ENCODE measurements around the gene CAMTA1.

DNA sequence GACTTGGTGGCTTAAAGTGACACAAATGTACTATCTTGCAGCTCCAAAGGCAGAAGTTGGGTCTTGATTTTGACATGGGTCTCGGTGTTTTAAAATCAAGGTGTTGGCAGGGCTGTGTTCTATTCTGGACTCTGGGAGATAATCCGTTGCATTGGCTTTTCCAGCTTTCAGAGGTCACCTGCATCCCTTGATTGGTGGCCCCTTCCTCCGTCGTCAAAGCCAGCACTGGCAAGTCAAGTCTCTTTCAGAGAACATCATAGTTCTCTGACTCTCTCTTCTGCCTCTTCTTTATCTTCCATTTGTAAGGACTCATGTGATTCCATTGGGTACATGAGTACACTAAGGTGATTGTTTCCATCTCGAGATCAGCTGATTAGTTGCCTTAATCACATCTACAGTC lies 172.1 kb downstream of the CAMTA1 start:
- TF ChIP-seq EZH2phosphoT487 (IDR thresholded peaks at IDR 0.05; ENCODE audit: low read length): no peak
- TF ChIP-seq, protein P1, sequence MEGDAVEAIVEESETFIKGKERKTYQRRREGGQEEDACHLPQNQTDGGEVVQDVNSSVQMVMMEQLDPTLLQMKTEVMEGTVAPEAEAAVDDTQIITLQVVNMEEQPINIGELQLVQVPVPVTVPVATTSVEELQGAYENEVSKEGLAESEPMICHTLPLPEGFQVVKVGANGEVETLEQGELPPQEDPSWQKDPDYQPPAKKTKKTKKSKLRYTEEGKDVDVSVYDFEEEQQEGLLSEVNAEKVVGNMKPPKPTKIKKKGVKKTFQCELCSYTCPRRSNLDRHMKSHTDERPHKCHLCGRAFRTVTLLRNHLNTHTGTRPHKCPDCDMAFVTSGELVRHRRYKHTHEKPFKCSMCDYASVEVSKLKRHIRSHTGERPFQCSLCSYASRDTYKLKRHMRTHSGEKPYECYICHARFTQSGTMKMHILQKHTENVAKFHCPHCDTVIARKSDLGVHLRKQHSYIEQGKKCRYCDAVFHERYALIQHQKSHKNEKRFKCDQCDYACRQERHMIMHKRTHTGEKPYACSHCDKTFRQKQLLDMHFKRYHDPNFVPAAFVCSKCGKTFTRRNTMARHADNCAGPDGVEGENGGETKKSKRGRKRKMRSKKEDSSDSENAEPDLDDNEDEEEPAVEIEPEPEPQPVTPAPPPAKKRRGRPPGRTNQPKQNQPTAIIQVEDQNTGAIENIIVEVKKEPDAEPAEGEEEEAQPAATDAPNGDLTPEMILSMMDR (IDR thresholded peaks at IDR 0.05; ENCODE audit: low read length): no peak
- TF ChIP-seq EZH2 (optimal IDR thresholded peaks at IDR 0.05; ENCODE audit: low read depth, low read length): no peak
